T-cell (primary cell): Measurements from ENCODE around the gene TAAR6. TPM values are rescaled to one million over a fixed set of nuclear protein-coding genes. Genes with fewer than 3 reads are reported as not detected.

ENCODE experiments used
- ATAC-seq, 4 experiments: fragments of 200-7000 bp in 3 of 4; fragments of 150-1000 bp in 1 of 4; cut with Tn5 transposase; replicated peaks in 1 of 4; 1 replicate in 3 of 4; 2 replicates in 1 of 4; pipeline ENCODE4 v1.10.0; 2021; ENCODE audit warnings: moderate library complexity in 3 of 4, mild to moderate bottlenecking in 2 of 4, moderate number of reproducible peaks in 1 of 4
- CTCF ChIA-PET, 2 donors: fragments of 300-600 bp; sonication (Branson Sonifier 250); formaldehyde crosslinking; loops; one replicate each; lab custom pipeline; 2022; ENCODE audit warnings: antibody characterized with exemption in 2 of 2; lab: Charles Lee
- POLR2A ChIA-PET, 2 donors: fragments of 300-600 bp; sonication (Branson Sonifier 250); formaldehyde crosslinking; loops; one replicate each; lab custom pipeline; 2022; ENCODE audit warnings: antibody characterized with exemption in 2 of 2; lab: Charles Lee
- DNase-seq, 35 experiments: peaks; one replicate each; pipeline versions ENCODE4 v3.0.0 to v3.0.0-alpha.2; 2013 to 2023
- H3K27ac ChIP-seq: one replicate; pipeline ENCODE4 v1.5.1; 2013; ENCODE audit warnings: low read length
- H3K27me3 ChIP-seq, 2 experiments: replicated peaks in 1 of 2; 1 replicate in 1 of 2; 2 replicates in 1 of 2; pipeline versions ENCODE4 v1.6.1 to v1.7.0; 2013; ENCODE audit warnings: low read length in 1 of 2, mixed read lengths in 1 of 2; ENCODE audit not compliant: control insufficient read depth in 2 of 2, insufficient read depth in 2 of 2; ENCODE audit errors: extremely low read depth in 1 of 2
- H3K36me3 ChIP-seq, 2 donors: 1 replicate in 1 of 2; 2 replicates in 1 of 2; pipeline versions ENCODE4 v1.6.1 to v1.7.0; 2013; ENCODE audit warnings: low read length in 1 of 2; ENCODE audit not compliant: control insufficient read depth in 2 of 2, insufficient read depth in 1 of 2; ENCODE audit errors: extremely low read depth in 1 of 2
- H3K4me1 ChIP-seq, 2 experiments: 1 replicate in 1 of 2; 2 replicates in 1 of 2; pipeline versions ENCODE4 v1.6.1 to v1.7.0; 2013; ENCODE audit warnings: low read length in 2 of 2, mixed read lengths in 1 of 2; ENCODE audit not compliant: insufficient read depth in 2 of 2, control insufficient read depth in 1 of 2; ENCODE audit errors: extremely low read depth in 1 of 2
- H3K4me3 ChIP-seq, 2 donors: 1 replicate in 1 of 2; 2 replicates in 1 of 2; pipeline versions ENCODE4 v1.5.1 to v1.7.0; 2013; ENCODE audit warnings: mild to moderate bottlenecking in 2 of 2, low read length in 1 of 2, moderate library complexity in 1 of 2; ENCODE audit not compliant: control insufficient read depth in 1 of 2; ENCODE audit errors: extremely low read depth in 1 of 2
- H3K9me3 ChIP-seq: 2 replicates; pipeline ENCODE4 v1.7.0; 2013
- H3K27ac Mint-ChIP-seq, 2 donors: one replicate each; pipeline ENCODE4 v1.8.0; 2020 to 2021; ENCODE audit warnings: mild to moderate bottlenecking in 2 of 2, mixed read lengths in 2 of 2
- H3K27me3 Mint-ChIP-seq, 2 donors: one replicate each; pipeline ENCODE4 v1.8.0; 2021 to 2022; ENCODE audit warnings: mixed read lengths in 2 of 2
- H3K36me3 Mint-ChIP-seq: one replicate; pipeline ENCODE4 v1.8.0; 2021; ENCODE audit warnings: mixed read lengths
- H3K4me1 Mint-ChIP-seq, 3 donors: one replicate each; pipeline ENCODE4 v1.8.0; 2020 to 2022; ENCODE audit warnings: mixed read lengths in 3 of 3, mild to moderate bottlenecking in 1 of 3
- H3K4me3 Mint-ChIP-seq, 3 donors: one replicate each; pipeline ENCODE4 v1.8.0; 2020 to 2022; ENCODE audit warnings: mild to moderate bottlenecking in 3 of 3, mixed read lengths in 3 of 3, moderate library complexity in 3 of 3
- H3K9me3 Mint-ChIP-seq, 3 donors: one replicate each; pipeline ENCODE4 v1.8.0; 2020 to 2022; ENCODE audit warnings: mixed read lengths in 3 of 3
- WGBS: methylation state at CpG from one replicate; pipeline ENCODE4 v1.1.5; 2013; ENCODE audit warnings: missing lambda C conversion rate; ENCODE audit not compliant: insufficient coverage; 5-methylcytosine and 5-hydroxymethylcytosine counted together
- total RNA-seq, 35 experiments: library from RNA in 6 of 35; stranded (reverse) in 6 of 35; fragments of 120-200 nt in 1 of 35; gene quantifications; one replicate each; pipeline versions ENCODE4 v1.2.1 to v1.2.4 and lab custom pipeline; 2013 to 2026

The TAAR6 gene, protein sequence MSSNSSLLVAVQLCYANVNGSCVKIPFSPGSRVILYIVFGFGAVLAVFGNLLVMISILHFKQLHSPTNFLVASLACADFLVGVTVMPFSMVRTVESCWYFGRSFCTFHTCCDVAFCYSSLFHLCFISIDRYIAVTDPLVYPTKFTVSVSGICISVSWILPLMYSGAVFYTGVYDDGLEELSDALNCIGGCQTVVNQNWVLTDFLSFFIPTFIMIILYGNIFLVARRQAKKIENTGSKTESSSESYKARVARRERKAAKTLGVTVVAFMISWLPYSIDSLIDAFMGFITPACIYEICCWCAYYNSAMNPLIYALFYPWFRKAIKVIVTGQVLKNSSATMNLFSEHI
- total RNA-seq (not detected), total RNA-seq (lab: John Stamatoyannopoulos, UW) (0 reads per million in 29 experiments)
- not detected for total RNA-seq (2013)

DNA sequence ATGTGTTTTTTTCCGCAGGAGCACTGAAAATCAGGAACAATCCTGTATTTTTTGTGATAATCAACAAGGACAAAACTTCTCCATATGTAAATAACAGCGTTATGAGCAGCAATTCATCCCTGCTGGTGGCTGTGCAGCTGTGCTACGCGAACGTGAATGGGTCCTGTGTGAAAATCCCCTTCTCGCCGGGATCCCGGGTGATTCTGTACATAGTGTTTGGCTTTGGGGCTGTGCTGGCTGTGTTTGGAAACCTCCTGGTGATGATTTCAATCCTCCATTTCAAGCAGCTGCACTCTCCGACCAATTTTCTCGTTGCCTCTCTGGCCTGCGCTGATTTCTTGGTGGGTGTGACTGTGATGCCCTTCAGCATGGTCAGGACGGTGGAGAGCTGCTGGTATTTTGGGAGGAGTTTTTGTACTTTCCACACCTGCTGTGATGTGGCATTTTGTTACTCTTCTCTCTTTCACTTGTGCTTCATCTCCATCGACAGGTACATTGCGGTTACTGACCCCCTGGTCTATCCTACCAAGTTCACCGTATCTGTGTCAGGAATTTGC is at the start of gene TAAR6:
Gene TAAR6 (plus strand): TSS at position 102 of the 557 bp plus-strand sequence. CDS start 0 bp downstream, at position 102.
- WGBS: no CpG with 5 or more reads among the region's 15 CpGs
- CTCF ChIA-PET: no interaction called here
- Mint-ChIP-seq H3K4me3 (no peak within 1 kb of the TSS), H3K27ac (no peak within 1 kb of the TSS), H3K9me3 (no peaks in the 10 kb centered on the region), H3K27me3 (peaks cover 19 to 21% of the 10 kb centered on the region in 2 donors), H3K4me1 (no peaks in the 10 kb centered on the region), H3K36me3 (no peaks in the 10 kb centered on the region)
- Histone ChIP-seq H3K9me3 (no peaks in the 10 kb centered on the region), H3K4me3 (no peak within 1 kb of the TSS), H3K27ac (no peak within 1 kb of the TSS), H3K27me3 (peaks cover 2 to 4% of the 10 kb centered on the region in 2 experiments), H3K36me3 (no peaks in the 10 kb centered on the region), H3K4me1 (no peaks in the 10 kb centered on the region)
- no peak for DNase-seq
- ATAC-seq: no peak
- POLR2A ChIA-PET: no interaction called here

- H3K4me3 Mint-ChIP-seq: no peak overlapping the region
- DNase-seq (no peak), ATAC-seq (no peak)
- H3K36me3 Mint-ChIP-seq: no peaks in the 10 kb centered on the region
- no peak overlapping the region for H3K27ac ChIP-seq
- H3K4me1 Mint-ChIP-seq: no peaks in the 10 kb centered on the region
- H3K36me3 ChIP-seq: no peaks in the 10 kb centered on the region
- H3K4me3 ChIP-seq: no peak overlapping the region
- peaks cover 0 to 3% of the 10 kb centered on the region in 2 experiments for H3K27me3 ChIP-seq
- ChIA-PET CTCF (no interaction called here), POLR2A (no interaction called here)
- WGBS: no CpG with 5 or more reads among the region's 2 CpGs
- H3K4me1 ChIP-seq: no peaks in the 10 kb centered on the region
- no peaks in the 10 kb centered on the region for H3K9me3 ChIP-seq
- no peak overlapping the region for H3K27ac Mint-ChIP-seq
- peaks cover 16 to 34% of the 10 kb centered on the region in 2 donors for H3K27me3 Mint-ChIP-seq
- H3K9me3 Mint-ChIP-seq: no peaks in the 10 kb centered on the region
Measured at GRCh38 chr6:132520953-132521352, 49.2 kb upstream of the TAAR6 start.

GRCh38 chr6:132524646-132525045 is 45.5 kb upstream of the TAAR6 start:
- Mint-ChIP-seq H3K9me3 (no peaks in the 10 kb centered on the region), H3K4me1 (no peaks in the 10 kb centered on the region), H3K36me3 (no peaks in the 10 kb centered on the region), H3K27ac (no peak overlapping the region), H3K4me3 (no peak overlapping the region), H3K27me3 (peaks cover 21 to 44% of the 10 kb centered on the region in 2 donors)
- CTCF ChIA-PET: no interaction called here
- H3K36me3 ChIP-seq: no peaks in the 10 kb centered on the region
- 85% methylated on average over 5 of the region's 5 CpGs for WGBS
- DNase-seq (no peak), ATAC-seq (no peak)
- no peaks in the 10 kb centered on the region for H3K4me1 ChIP-seq
- no peaks in the 10 kb centered on the region for H3K9me3 ChIP-seq
- POLR2A ChIA-PET: no interaction called here
- H3K4me3 ChIP-seq: no peak overlapping the region
- H3K27ac ChIP-seq: no peak overlapping the region
- H3K27me3 ChIP-seq: peaks cover 0 to 5% of the 10 kb centered on the region in 2 experiments

DNA sequence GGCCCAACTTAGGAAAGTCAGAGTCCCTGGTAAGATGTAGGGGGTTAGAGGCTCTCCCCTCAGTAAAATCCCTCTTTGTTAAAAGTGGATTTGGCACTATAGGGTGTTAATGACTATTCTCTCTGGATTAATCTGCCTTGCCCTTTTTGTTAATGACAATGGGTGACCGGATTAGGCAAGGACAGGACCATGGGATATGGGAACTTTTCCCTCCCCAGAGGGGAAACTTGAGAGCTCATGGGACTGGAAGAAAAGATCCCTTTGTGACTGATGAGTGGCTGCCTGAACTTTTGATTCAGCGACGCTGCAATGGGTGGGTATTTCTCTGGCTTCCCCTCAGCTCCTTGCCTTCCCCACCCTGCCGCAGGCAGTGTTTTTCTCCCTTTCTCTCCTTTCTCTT is 44.3 kb upstream of the TAAR6 start:
- Mint-ChIP-seq H3K9me3 (no peaks in the 10 kb centered on the region), H3K36me3 (no peaks in the 10 kb centered on the region), H3K27me3 (peaks cover 21 to 44% of the 10 kb centered on the region in 2 donors), H3K27ac (no peak overlapping the region), H3K4me1 (peaks cover 0 to 2% (median 2%) of the 10 kb centered on the region in 3 donors), H3K4me3 (no peak overlapping the region)
- no peak for DNase-seq
- Histone ChIP-seq H3K27me3 (peaks cover 0 to 9% of the 10 kb centered on the region in 2 experiments), H3K9me3 (no peaks in the 10 kb centered on the region), H3K4me1 (no peaks in the 10 kb centered on the region), H3K27ac (no peak overlapping the region), H3K4me3 (no peak overlapping the region), H3K36me3 (no peaks in the 10 kb centered on the region)
- POLR2A ChIA-PET: no interaction called here
- CTCF ChIA-PET: no interaction called here
- 0% methylated on average over 1 of the region's 4 CpGs for WGBS
- no peak for ATAC-seq

- Mint-ChIP-seq H3K27ac (no peak overlapping the region), H3K4me1 (peaks cover 0 to 2% (median 2%) of the 10 kb centered on the region in 3 donors), H3K36me3 (no peaks in the 10 kb centered on the region), H3K4me3 (no peak overlapping the region), H3K27me3 (peaks cover 21 to 44% of the 10 kb centered on the region in 2 donors), H3K9me3 (no peaks in the 10 kb centered on the region)
- H3K27ac ChIP-seq: no peak overlapping the region
- CTCF ChIA-PET: interaction anchor here in 1 of 2 donors (0.9 kb wide), 1 partner anchor 13 kb away, joined by 4 read pairs; the partner anchor contains the start of gene STX7
- peaks cover 0 to 9% of the 10 kb centered on the region in 2 experiments for H3K27me3 ChIP-seq
- H3K36me3 ChIP-seq: no peaks in the 10 kb centered on the region
- POLR2A ChIA-PET: no interaction called here
- H3K4me1 ChIP-seq: no peaks in the 10 kb centered on the region
- DNase-seq (no peak), ATAC-seq (no peak)
- H3K4me3 ChIP-seq: no peak overlapping the region
- WGBS: 57% methylated on average over 1 of the region's 2 CpGs
- H3K9me3 ChIP-seq: no peaks in the 10 kb centered on the region
Measured at GRCh38 chr6:132526461-132526860, 43.7 kb upstream of the TAAR6 start.

- H3K4me1 Mint-ChIP-seq: peaks cover 0 to 2% (median 2%) of the 10 kb centered on the region in 3 donors
- no CpG with 5 or more reads among the region's 6 CpGs for WGBS
- CTCF ChIA-PET: interaction anchor here in 1 of 2 donors (1.0 kb wide), 1 partner anchor 16 kb away, joined by 3 read pairs; no protein-coding TSS in a partner anchor
Measured at GRCh38 chr6:132527791-132528190, 42.3 kb upstream of the TAAR6 start.

More at GRCh38 chr6:132527791-132528190, 42.3 kb upstream of the TAAR6 start:
- no peak for DNase-seq
- Mint-ChIP-seq H3K9me3 (no peaks in the 10 kb centered on the region), H3K36me3 (no peaks in the 10 kb centered on the region), H3K4me3 (no peak overlapping the region), H3K27me3 (peaks cover 21 to 39% of the 10 kb centered on the region in 2 donors), H3K27ac (no peak overlapping the region)
- Histone ChIP-seq H3K27me3 (peaks cover 0 to 9% of the 10 kb centered on the region in 2 experiments), H3K4me1 (no peaks in the 10 kb centered on the region), H3K27ac (no peak overlapping the region), H3K36me3 (no peaks in the 10 kb centered on the region), H3K9me3 (no peaks in the 10 kb centered on the region), H3K4me3 (no peak overlapping the region)
- no peak for ATAC-seq
- POLR2A ChIA-PET: no interaction called here
